GM18502 (cell line): ENCODE results near the gene LRP1B.
"Not testable (repeated sequence)": the region's sequence is repeated elsewhere in the genome, so short reads cannot be mapped to it uniquely, and the experiment has no call there.

ENCODE experiments used
- ATAC-seq: cut with Tn5 transposase; IDR thresholded peaks from one replicate; pipeline ENCODE4 v1.9.1; 2021; ENCODE audit warnings: mild to moderate bottlenecking; ENCODE audit not compliant: unreplicated experiment, poor library complexity

Gene LRP1B

GRCh38 chr2:142112757-142113221, 18.0 kb downstream of the LRP1B start:
- no peak for ATAC-seq

- ATAC-seq, result no peak
These were observed 26.6 kb downstream of the LRP1B start for GRCh38 chr2:142104134-142104758.

GRCh38 chr2:142100970-142101369, 29.8 kb downstream of the LRP1B start:
- no peak for ATAC-seq

- ATAC-seq, result no peak
These were observed 30.5 kb downstream of the LRP1B start for GRCh38 chr2:142100139-142100873.

GRCh38 chr2:142097711-142098110, 33.1 kb downstream of the LRP1B start:
- no peak for ATAC-seq

- no peak for ATAC-seq
These were observed 35.2 kb downstream of the LRP1B start for GRCh38 chr2:142095647-142096046.

- no peak for ATAC-seq
These were observed 36.6 kb downstream of the LRP1B start for GRCh38 chr2:142094233-142094632.

GRCh38 chr2:142088058-142088568, 42.7 kb downstream of the LRP1B start:
- no peak for ATAC-seq

GRCh38 chr2:142087585-142087984, 43.2 kb downstream of the LRP1B start:
- ATAC-seq, result not testable (repeated sequence)

- ATAC-seq, result no peak
These were observed 48.4 kb downstream of the LRP1B start for GRCh38 chr2:142082368-142082767.

- ATAC-seq, result no peak
These were observed 54.5 kb downstream of the LRP1B start for GRCh38 chr2:142076317-142076716.

GRCh38 chr2:142075826-142076225, 55.0 kb downstream of the LRP1B start:
- ATAC-seq, result no peak

GRCh38 chr2:142069251-142069888, 61.4 kb downstream of the LRP1B start:
- no peak for ATAC-seq

- ATAC-seq, result no peak
These were observed 65.1 kb downstream of the LRP1B start for GRCh38 chr2:142065700-142066099.

GRCh38 chr2:142065156-142065555, 65.7 kb downstream of the LRP1B start:
- ATAC-seq, result no peak

- no peak for ATAC-seq
These were observed 69.1 kb downstream of the LRP1B start for GRCh38 chr2:142061733-142062132.

GRCh38 chr2:142058149-142058548, 72.7 kb downstream of the LRP1B start:
- no peak for ATAC-seq

GRCh38 chr2:142056784-142057183, 74.0 kb downstream of the LRP1B start:
- no peak for ATAC-seq

GRCh38 chr2:142052220-142052863, 78.5 kb downstream of the LRP1B start:
- ATAC-seq, result no peak

- ATAC-seq, result no peak
These were observed 82.2 kb downstream of the LRP1B start for GRCh38 chr2:142048581-142048980.

GRCh38 chr2:142045641-142046040, 85.2 kb downstream of the LRP1B start:
- ATAC-seq, result no peak
